Body of pancreas (tissue), 4 donors: Measurements from ENCODE around the gene CEND1.

Source experiments
- CTCF ChIP-seq, 7 experiments: fragments of 450-650 bp in 4 of 7; fragments of 200-600 bp in 3 of 7; sonication (generic) in 3 of 7; IDR thresholded peaks; one replicate each; pipeline ENCODE4 v1.5.1; 2016 to 2019; ENCODE audit warnings: antibody characterized with exemption in 7 of 7
- POLR2A ChIP-seq, 3 donors: fragments of 450-650 bp; IDR thresholded peaks; one replicate each; pipeline ENCODE4 v1.6.1; 2016; ENCODE audit warnings: antibody characterized with exemption in 3 of 3, mild to moderate bottlenecking in 2 of 3

- TF ChIP-seq POLR2A (IDR thresholded peaks at IDR 0.05) (no peak), CTCF (IDR thresholded peaks at IDR 0.05) (no peak)
Measured at GRCh38 chr11:836700-837099, 46.8 kb upstream of the CEND1 start.
